Activated CD8-positive, alpha-beta memory T cell treated with anti-CD3 and anti-CD28 coated beads, Interleukin-2, amount 50 U/mL, for 4 hours (primary cell): ENCODE results near the gene RAMP3.

Experiments used
- DNase-seq: peaks from one replicate; pipeline ENCODE4 v3.0.0-alpha.2; 2020

Gene RAMP3

GRCh38 chr7:45181286-45181960, 23.8 kb downstream of the RAMP3 start:
- no peak for DNase-seq

GRCh38 chr7:45181991-45182855, 24.6 kb downstream of the RAMP3 start:
- no peak for DNase-seq

GRCh38 chr7:45182856-45183710, 25.5 kb downstream of the RAMP3 start:
- no peak for DNase-seq

GRCh38 chr7:45183711-45184210, 26.2 kb downstream of the RAMP3 start:
- no peak for DNase-seq

GRCh38 chr7:45184326-45185027, 26.9 kb downstream of the RAMP3 start:
- DNase-seq: no peak

- no peak for DNase-seq
Observed at GRCh38 chr7:45185028-45185863, 27.7 kb downstream of the RAMP3 start.

- DNase-seq: no peak
Observed at GRCh38 chr7:45185864-45186250, 28.3 kb downstream of the RAMP3 start.

GRCh38 chr7:45186261-45186813, 28.7 kb downstream of the RAMP3 start:
- DNase-seq: no peak

GRCh38 chr7:45187089-45187945, 29.7 kb downstream of the RAMP3 start:
- DNase-seq: no peak

GRCh38 chr7:45187946-45188411, 30.4 kb downstream of the RAMP3 start:
- no peak for DNase-seq

- DNase-seq: no peak
Observed at GRCh38 chr7:45188736-45189135, 31.1 kb downstream of the RAMP3 start.

- no peak for DNase-seq
Observed at GRCh38 chr7:45189151-45189970, 31.8 kb downstream of the RAMP3 start.

- no peak for DNase-seq
Observed at GRCh38 chr7:45190406-45191165, 33.0 kb downstream of the RAMP3 start.

- DNase-seq: no peak
Observed at GRCh38 chr7:45191396-45191795, 33.8 kb downstream of the RAMP3 start.

- DNase-seq: no peak
Observed at GRCh38 chr7:45192621-45193041, 35.0 kb downstream of the RAMP3 start.

GRCh38 chr7:45193828-45194227, 36.2 kb downstream of the RAMP3 start:
- DNase-seq: no peak

- no peak for DNase-seq
Observed at GRCh38 chr7:45196374-45196773, 38.8 kb downstream of the RAMP3 start.

GRCh38 chr7:45197461-45197860, 39.9 kb downstream of the RAMP3 start:
- no peak for DNase-seq
